Measurements from ENCODE around the gene ANKRD17.

The ANKRD17 gene

GRCh38 chr4:73087871-73088270, 170.7 kb downstream of the ANKRD17 start:
- no peaks in the 10 kb centered on the region for H3K27me3 ChIP-seq (replicated peaks)
- no peak overlapping the region for H3K27ac ChIP-seq
- no peak for DNase-seq
- in situ Hi-C loops (cut with HindIII; ENCODE audit: low pct_ligation_motif_present, low sequenced_read_pairs) = no loop called here
- TF ChIP-seq CTCF (IDR thresholded peaks at IDR 0.05; ENCODE audit: low read depth, low read length, missing control alignments) = no peak
- peaks cover 27% of the 10 kb centered on the region for H3K36me3 ChIP-seq (replicated peaks)
- H3K4me3 ChIP-seq (ENCODE audit: low read depth, low read length) = no peak overlapping the region

DNA sequence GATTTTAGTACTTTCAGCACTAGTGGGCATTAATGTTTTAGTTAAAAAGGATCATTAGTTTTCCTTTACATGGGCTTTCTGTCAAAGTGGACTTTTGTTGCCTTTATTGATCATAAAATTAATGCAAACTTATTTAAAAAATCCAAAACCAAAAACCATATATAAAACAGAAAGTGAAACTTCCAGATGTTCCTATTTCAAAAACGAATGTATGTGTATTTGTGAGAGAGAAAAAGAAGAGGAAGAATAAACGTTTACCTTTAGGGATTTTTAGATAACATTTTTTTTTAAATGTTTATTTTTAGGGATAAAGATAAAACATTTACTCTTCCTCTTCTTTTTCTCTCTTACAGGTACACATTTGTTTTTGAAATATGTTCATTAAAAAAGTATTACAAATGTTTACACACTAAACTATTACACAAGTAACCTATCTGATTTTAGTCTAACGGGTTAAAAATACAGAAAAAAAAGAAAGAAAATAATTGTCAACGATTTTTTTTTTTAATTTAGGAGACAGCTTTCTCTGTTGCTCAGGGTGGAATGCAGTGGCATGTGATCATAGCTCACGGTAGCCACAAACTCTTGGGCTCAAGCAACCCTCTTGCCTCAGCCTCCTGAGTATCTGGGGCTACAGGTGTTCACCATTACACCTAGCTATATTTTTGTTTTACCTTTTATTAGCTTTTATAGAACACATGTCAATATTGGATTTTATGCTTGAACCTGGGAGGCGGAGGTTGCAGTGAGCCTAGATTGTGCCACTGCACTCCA, 172.3 kb downstream of the ANKRD17 start:
- Histone ChIP-seq H3K27ac (no peak overlapping the region), H3K36me3 (replicated peaks) (peaks cover 19% of the 10 kb centered on the region), H3K27me3 (replicated peaks) (no peaks in the 10 kb centered on the region), H3K4me3 (ENCODE audit: low read depth, low read length) (no peak overlapping the region)
- in situ Hi-C loops (cut with HindIII; ENCODE audit: low pct_ligation_motif_present, low sequenced_read_pairs) = no loop called here
- TF ChIP-seq CTCF (IDR thresholded peaks at IDR 0.05; ENCODE audit: low read depth, low read length, missing control alignments) = no peak
- DNase-seq = no peak

DNA sequence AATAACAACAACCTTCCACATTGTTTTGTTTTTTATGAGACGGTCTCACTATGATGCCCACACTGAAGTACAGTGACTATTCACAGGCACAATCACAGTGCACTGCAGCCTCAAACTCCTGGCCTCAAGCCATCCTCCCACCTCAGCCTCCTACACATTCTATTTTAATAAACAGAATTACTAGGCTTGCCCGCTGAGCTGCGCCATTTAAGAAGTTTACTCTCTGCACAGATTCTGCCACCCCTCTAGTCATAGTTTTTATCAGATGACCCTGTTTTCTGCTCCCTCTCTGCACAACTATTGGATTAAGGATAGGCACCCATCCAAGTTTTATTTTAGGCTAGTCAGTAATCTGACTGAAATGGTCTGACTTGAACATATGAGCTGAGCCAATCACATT, 177.8 kb downstream of the ANKRD17 start:
- no peaks in the 10 kb centered on the region for H3K27me3 ChIP-seq (replicated peaks)
- TF ChIP-seq CTCF (IDR thresholded peaks at IDR 0.05; ENCODE audit: low read depth, low read length, missing control alignments) = no peak
- peaks cover 28% of the 10 kb centered on the region for H3K36me3 ChIP-seq (replicated peaks)
- no peak overlapping the region for H3K4me3 ChIP-seq (ENCODE audit: low read depth, low read length)
- no peak for DNase-seq
- in situ Hi-C loops (cut with HindIII; ENCODE audit: low pct_ligation_motif_present, low sequenced_read_pairs) = no loop called here
- H3K27ac ChIP-seq = no peak overlapping the region

DNA sequence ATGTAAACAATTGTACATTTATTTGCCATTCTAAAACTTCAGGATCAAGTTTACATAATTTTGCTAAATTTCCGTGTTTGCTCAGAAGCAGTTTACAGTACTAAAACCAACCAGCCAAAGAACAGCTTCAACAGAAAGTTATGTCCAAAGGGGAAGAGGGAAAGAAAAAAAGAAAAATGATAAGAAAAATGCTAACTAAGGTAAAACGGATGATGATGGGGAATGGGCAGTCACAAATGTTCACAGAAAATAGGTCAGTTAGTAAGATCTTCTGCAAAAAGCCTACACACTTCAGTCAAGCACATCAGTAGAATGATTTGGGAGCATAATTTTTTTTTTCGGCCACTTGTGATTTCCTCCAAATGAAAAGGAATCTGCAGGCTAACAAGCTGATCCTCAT, 182.8 kb downstream of the ANKRD17 start:
- in situ Hi-C loops (cut with HindIII; ENCODE audit: low pct_ligation_motif_present, low sequenced_read_pairs) = no loop called here
- no peak for TF ChIP-seq CTCF (IDR thresholded peaks at IDR 0.05; ENCODE audit: low read depth, low read length, missing control alignments)
- no peaks in the 10 kb centered on the region for H3K27me3 ChIP-seq (replicated peaks)
- DNase-seq = no peak
- H3K36me3 ChIP-seq (replicated peaks) = peaks cover 25% of the 10 kb centered on the region
- H3K27ac ChIP-seq = no peak overlapping the region
- no peak overlapping the region for H3K4me3 ChIP-seq (ENCODE audit: low read depth, low read length)

- Histone ChIP-seq H3K4me3 (ENCODE audit: low read depth, low read length) (peak overlapping the region; percentile 78), H3K27me3 (replicated peaks) (no peaks in the 10 kb centered on the region), H3K27ac (peak overlapping the region; percentile 74), H3K36me3 (replicated peaks) (no peaks in the 10 kb centered on the region)
- TF ChIP-seq CTCF (IDR thresholded peaks at IDR 0.05; ENCODE audit: low read depth, low read length, missing control alignments) = no peak
- no peak for DNase-seq
- in situ Hi-C loops (cut with HindIII; ENCODE audit: low pct_ligation_motif_present, low sequenced_read_pairs) = no loop called here
These were observed 188.6 kb downstream of the ANKRD17 start for GRCh38 chr4:73070074-73070390.
